Body of pancreas (tissue), 4 donors: Measurements from ENCODE around the gene AKR1C2.

ENCODE experiments used
- CTCF ChIP-seq, 7 experiments: fragments of 450-650 bp in 4 of 7; fragments of 200-600 bp in 3 of 7; sonication (generic) in 3 of 7; IDR thresholded peaks; one replicate each; pipeline ENCODE4 v1.5.1; 2016 to 2019; ENCODE audit warnings: antibody characterized with exemption in 7 of 7
- POLR2A ChIP-seq, 3 donors: fragments of 450-650 bp; IDR thresholded peaks; one replicate each; pipeline ENCODE4 v1.6.1; 2016; ENCODE audit warnings: antibody characterized with exemption in 3 of 3, mild to moderate bottlenecking in 2 of 3

GRCh38 chr10:4941540-4942330 lies 61.9 kb downstream of the AKR1C2 start:
- TF ChIP-seq CTCF (IDR thresholded peaks at IDR 0.05), result no peak
- TF ChIP-seq POLR2A (IDR thresholded peaks at IDR 0.05), result no peak
